GM19025 (cell line): Measurements from ENCODE around the gene MCTP1.
"Not testable (repeated sequence)": the region's sequence is repeated elsewhere in the genome, so short reads cannot be mapped to it uniquely, and the experiment has no call there.

Experiments
- ATAC-seq: cut with Tn5 transposase; IDR thresholded peaks from one replicate; pipeline ENCODE4 v1.9.1; 2021; ENCODE audit warnings: mild to moderate bottlenecking, low read depth, moderate library complexity; ENCODE audit not compliant: unreplicated experiment

The MCTP1 gene

GRCh38 chr5:95044096-95044495, 240.8 kb downstream of the MCTP1 start:
- ATAC-seq: no peak

GRCh38 chr5:95043648-95044047, 241.2 kb downstream of the MCTP1 start:
- no peak for ATAC-seq

- ATAC-seq: no peak
These were observed 241.7 kb downstream of the MCTP1 start for GRCh38 chr5:95043234-95043633.

GRCh38 chr5:95042037-95042436, 242.9 kb downstream of the MCTP1 start:
- ATAC-seq: no peak

GRCh38 chr5:95035891-95036685, 248.8 kb downstream of the MCTP1 start:
- ATAC-seq: no peak

- ATAC-seq: no peak
These were observed 252.1 kb downstream of the MCTP1 start for GRCh38 chr5:95032801-95033200.

- peak; percentile 66 for ATAC-seq
These were observed 255.1 kb downstream of the MCTP1 start for GRCh38 chr5:95029569-95030366.

- ATAC-seq: no peak
These were observed 257.1 kb downstream of the MCTP1 start for GRCh38 chr5:95027775-95028174.

- ATAC-seq: no peak
These were observed 257.7 kb downstream of the MCTP1 start for GRCh38 chr5:95027151-95027721.

GRCh38 chr5:95026718-95027117, 258.2 kb downstream of the MCTP1 start:
- ATAC-seq: no peak

- ATAC-seq: peak; percentile 61
These were observed 261.8 kb downstream of the MCTP1 start for GRCh38 chr5:95022967-95023695.

- no peak for ATAC-seq
These were observed 264.5 kb downstream of the MCTP1 start for GRCh38 chr5:95020345-95020744.

GRCh38 chr5:95018946-95019345, 265.9 kb downstream of the MCTP1 start:
- ATAC-seq: no peak

- ATAC-seq: no peak
These were observed 266.4 kb downstream of the MCTP1 start for GRCh38 chr5:95018511-95018910.

GRCh38 chr5:95009812-95010211, 275.1 kb downstream of the MCTP1 start:
- no peak for ATAC-seq

GRCh38 chr5:95007921-95008597, 276.8 kb downstream of the MCTP1 start:
- ATAC-seq: peak; percentile 76

GRCh38 chr5:95005811-95006210, 279.1 kb downstream of the MCTP1 start:
- ATAC-seq: no peak

- no peak for ATAC-seq
These were observed 286.2 kb downstream of the MCTP1 start for GRCh38 chr5:94998670-94999069.

- not testable (repeated sequence) for ATAC-seq
These were observed 290.4 kb downstream of the MCTP1 start for GRCh38 chr5:94994537-94994936.

GRCh38 chr5:94993491-94993890, 291.4 kb downstream of the MCTP1 start:
- no peak for ATAC-seq
